ENCODE results near the gene LCLAT1. TPM values are rescaled to one million over a fixed set of nuclear protein-coding genes. Genes with fewer than 3 reads are reported as not detected.
"Not testable (repeated sequence)": the region's sequence is repeated elsewhere in the genome, so short reads cannot be mapped to it uniquely, and the experiment has no call there.

The LCLAT1 gene
- total and polyA plus RNA-seq, 4 donors = 2.4 to 14.6 (median 10.7) TPM

DNA sequence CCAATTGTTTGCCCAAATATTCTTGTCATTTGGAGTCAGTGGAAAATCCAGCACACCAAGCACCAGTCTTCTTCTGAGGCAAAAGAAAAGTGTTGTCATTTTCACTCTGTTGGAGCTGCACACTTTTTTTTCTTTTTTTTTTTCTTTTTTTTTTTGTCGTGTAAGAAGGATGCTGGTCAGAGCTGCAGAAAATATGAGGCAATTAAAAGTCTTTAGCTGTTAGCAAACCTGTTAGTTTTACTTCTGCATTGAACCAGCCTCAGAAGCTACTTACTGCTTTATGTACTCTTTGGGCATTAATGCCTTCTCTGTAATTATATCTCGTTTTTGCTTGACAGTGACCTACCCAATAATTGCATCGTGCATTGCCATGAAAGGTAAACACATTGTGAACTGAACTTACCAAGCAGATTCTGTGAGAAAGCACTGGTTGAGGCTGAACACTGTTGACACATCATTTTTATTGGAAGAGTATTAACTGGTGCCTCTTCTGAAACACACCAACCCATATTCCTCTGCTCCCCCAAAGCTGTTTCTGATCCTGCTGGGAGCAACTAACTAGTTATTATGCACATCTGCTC lies 194.8 kb downstream of the LCLAT1 start:
- DNase-seq (ENCODE audit: low spot score) = no peak
- Histone ChIP-seq H3K4me3 (ENCODE audit: low read depth in 1 of 3, low read length in 3 of 3) (no peak overlapping the region), H3K36me3 (ENCODE audit: control insufficient read depth in 4 of 4, insufficient read depth in 3 of 4, low read depth in 1 of 4, low read length in 3 of 4) (peaks cover 0 to 4% (median 0%) of the 10 kb centered on the region in 4 donors), H3K27me3 (ENCODE audit: control insufficient read depth in 4 of 4, insufficient read depth in 4 of 4, low read length in 3 of 4) (no peaks in the 10 kb centered on the region), H3K27ac (ENCODE audit: low read depth in 1 of 2, low read length in 2 of 2) (no peak overlapping the region), H3K9ac (ENCODE audit: low read depth in 1 of 2, low read length in 2 of 2) (no peak overlapping the region), H3K4me1 (ENCODE audit: control insufficient read depth in 4 of 4, insufficient read depth in 4 of 4, low read length in 3 of 4) (no peaks in the 10 kb centered on the region), H3K9me3 (ENCODE audit: control insufficient read depth in 4 of 4, low read length in 3 of 4) (no peaks in the 10 kb centered on the region)
- TF ChIP-seq, protein P1, sequence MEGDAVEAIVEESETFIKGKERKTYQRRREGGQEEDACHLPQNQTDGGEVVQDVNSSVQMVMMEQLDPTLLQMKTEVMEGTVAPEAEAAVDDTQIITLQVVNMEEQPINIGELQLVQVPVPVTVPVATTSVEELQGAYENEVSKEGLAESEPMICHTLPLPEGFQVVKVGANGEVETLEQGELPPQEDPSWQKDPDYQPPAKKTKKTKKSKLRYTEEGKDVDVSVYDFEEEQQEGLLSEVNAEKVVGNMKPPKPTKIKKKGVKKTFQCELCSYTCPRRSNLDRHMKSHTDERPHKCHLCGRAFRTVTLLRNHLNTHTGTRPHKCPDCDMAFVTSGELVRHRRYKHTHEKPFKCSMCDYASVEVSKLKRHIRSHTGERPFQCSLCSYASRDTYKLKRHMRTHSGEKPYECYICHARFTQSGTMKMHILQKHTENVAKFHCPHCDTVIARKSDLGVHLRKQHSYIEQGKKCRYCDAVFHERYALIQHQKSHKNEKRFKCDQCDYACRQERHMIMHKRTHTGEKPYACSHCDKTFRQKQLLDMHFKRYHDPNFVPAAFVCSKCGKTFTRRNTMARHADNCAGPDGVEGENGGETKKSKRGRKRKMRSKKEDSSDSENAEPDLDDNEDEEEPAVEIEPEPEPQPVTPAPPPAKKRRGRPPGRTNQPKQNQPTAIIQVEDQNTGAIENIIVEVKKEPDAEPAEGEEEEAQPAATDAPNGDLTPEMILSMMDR (IDR thresholded peaks at IDR 0.05; ENCODE audit: low read depth, low read length, missing input control) = no peak
- TF ChIP-seq TAF1 (conservative IDR thresholded peaks at IDR 0.05) (no peak), GABPA (IDR thresholded peaks at IDR 0.05 in 1 of 2, conservative IDR thresholded peaks at IDR 0.05 in 1 of 2) (no peak), YY1 (IDR thresholded peaks at IDR 0.05) (no peak), SP1 (IDR thresholded peaks at IDR 0.05) (no peak), RXRA (IDR thresholded peaks at IDR 0.05) (no peak), HNF4G (IDR thresholded peaks at IDR 0.05) (no peak), RAD21 (IDR thresholded peaks at IDR 0.05) (no peak)
- TF ChIP-seq, protein P2, sequence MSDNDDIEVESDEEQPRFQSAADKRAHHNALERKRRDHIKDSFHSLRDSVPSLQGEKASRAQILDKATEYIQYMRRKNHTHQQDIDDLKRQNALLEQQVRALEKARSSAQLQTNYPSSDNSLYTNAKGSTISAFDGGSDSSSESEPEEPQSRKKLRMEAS (IDR thresholded peaks at IDR 0.05) = no peak
- 65% methylated on average over 3 of the region's 3 CpGs for WGBS

DNA sequence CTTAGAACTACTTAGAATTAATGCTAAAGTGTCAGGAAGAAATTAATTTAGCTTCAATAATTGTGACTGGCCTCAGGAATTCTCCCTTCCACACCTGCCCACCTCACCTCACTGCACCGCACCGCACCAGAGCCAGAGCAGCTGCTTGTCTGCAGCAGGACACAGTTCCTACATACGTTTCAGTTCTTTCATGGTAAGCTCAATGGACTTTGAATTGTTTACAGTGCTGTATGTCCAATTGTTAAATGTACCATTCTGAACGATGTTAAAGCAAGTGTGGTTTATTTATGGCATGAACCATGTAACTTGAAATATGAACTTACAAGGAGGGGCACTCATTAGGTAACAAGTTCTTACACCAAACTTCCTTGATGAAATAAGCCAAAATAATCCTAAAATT lies 196.0 kb downstream of the LCLAT1 start:
- not testable (repeated sequence) for H3K9ac ChIP-seq (ENCODE audit: low read depth in 1 of 2, low read length in 2 of 2); H3K4me1 ChIP-seq (ENCODE audit: control insufficient read depth in 4 of 4, insufficient read depth in 4 of 4, low read length in 3 of 4); DNase-seq (ENCODE audit: low spot score); H3K4me3 ChIP-seq (ENCODE audit: low read depth in 1 of 3, low read length in 3 of 3); H3K27ac ChIP-seq (ENCODE audit: low read depth in 1 of 2, low read length in 2 of 2); H3K36me3 ChIP-seq (ENCODE audit: control insufficient read depth in 4 of 4, insufficient read depth in 3 of 4, low read depth in 1 of 4, low read length in 3 of 4); H3K9me3 ChIP-seq (ENCODE audit: control insufficient read depth in 4 of 4, low read length in 3 of 4); H3K27me3 ChIP-seq (ENCODE audit: control insufficient read depth in 4 of 4, insufficient read depth in 4 of 4, low read length in 3 of 4)
- WGBS = 64% methylated on average over 3 of the region's 4 CpGs

DNA sequence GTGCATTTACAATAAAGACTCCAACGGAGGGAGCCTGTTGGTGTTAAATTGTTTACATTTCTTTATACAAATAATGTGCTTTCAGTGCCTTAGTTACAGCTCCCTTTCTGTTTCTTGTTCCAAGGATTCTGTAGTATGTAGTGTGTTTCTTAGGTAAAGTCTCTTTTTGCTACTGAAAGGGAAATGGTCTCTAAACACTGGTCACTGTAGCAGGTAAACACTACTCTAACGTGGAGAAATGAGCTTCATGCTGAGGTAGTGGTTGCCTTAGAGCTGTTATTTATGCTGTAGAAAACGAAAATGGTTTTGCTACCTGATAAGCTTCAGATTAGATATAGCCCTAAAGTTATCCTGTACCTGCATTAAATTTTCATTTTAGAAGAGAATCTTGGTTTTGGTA lies 196.6 kb downstream of the LCLAT1 start:
- DNase-seq (ENCODE audit: low spot score) = no peak
- TF ChIP-seq, protein P2 (IDR thresholded peaks at IDR 0.05) = no peak
- TF ChIP-seq, protein P3, sequence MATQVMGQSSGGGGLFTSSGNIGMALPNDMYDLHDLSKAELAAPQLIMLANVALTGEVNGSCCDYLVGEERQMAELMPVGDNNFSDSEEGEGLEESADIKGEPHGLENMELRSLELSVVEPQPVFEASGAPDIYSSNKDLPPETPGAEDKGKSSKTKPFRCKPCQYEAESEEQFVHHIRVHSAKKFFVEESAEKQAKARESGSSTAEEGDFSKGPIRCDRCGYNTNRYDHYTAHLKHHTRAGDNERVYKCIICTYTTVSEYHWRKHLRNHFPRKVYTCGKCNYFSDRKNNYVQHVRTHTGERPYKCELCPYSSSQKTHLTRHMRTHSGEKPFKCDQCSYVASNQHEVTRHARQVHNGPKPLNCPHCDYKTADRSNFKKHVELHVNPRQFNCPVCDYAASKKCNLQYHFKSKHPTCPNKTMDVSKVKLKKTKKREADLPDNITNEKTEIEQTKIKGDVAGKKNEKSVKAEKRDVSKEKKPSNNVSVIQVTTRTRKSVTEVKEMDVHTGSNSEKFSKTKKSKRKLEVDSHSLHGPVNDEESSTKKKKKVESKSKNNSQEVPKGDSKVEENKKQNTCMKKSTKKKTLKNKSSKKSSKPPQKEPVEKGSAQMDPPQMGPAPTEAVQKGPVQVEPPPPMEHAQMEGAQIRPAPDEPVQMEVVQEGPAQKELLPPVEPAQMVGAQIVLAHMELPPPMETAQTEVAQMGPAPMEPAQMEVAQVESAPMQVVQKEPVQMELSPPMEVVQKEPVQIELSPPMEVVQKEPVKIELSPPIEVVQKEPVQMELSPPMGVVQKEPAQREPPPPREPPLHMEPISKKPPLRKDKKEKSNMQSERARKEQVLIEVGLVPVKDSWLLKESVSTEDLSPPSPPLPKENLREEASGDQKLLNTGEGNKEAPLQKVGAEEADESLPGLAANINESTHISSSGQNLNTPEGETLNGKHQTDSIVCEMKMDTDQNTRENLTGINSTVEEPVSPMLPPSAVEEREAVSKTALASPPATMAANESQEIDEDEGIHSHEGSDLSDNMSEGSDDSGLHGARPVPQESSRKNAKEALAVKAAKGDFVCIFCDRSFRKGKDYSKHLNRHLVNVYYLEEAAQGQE (IDR thresholded peaks at IDR 0.05) = no peak
- TF ChIP-seq FOXA2 (IDR thresholded peaks at IDR 0.05) = no peak
- TF ChIP-seq RAD21 (IDR thresholded peaks at IDR 0.05) = no peak
- TF ChIP-seq GABPA (IDR thresholded peaks at IDR 0.05 in 1 of 2, conservative IDR thresholded peaks at IDR 0.05 in 1 of 2) = no peak
- TF ChIP-seq, protein P4, sequence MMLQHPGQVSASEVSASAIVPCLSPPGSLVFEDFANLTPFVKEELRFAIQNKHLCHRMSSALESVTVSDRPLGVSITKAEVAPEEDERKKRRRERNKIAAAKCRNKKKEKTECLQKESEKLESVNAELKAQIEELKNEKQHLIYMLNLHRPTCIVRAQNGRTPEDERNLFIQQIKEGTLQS (IDR thresholded peaks at IDR 0.05) = no peak
- TF ChIP-seq HNF4G (IDR thresholded peaks at IDR 0.05) = no peak
- no peak for TF ChIP-seq JUND (IDR thresholded peaks at IDR 0.05)
- no peak for TF ChIP-seq TAF1 (conservative IDR thresholded peaks at IDR 0.05)
- TF ChIP-seq EGR1 (IDR thresholded peaks at IDR 0.05; ENCODE audit: low read depth in 2 of 2) = no peak
- H3K4me3 ChIP-seq (ENCODE audit: low read depth in 1 of 3, low read length in 3 of 3) = no peak overlapping the region
- H3K27me3 ChIP-seq (ENCODE audit: control insufficient read depth in 4 of 4, insufficient read depth in 4 of 4, low read length in 3 of 4) = no peaks in the 10 kb centered on the region
- no peaks in the 10 kb centered on the region for H3K4me1 ChIP-seq (ENCODE audit: control insufficient read depth in 4 of 4, insufficient read depth in 4 of 4, low read length in 3 of 4)
- H3K9me3 ChIP-seq (ENCODE audit: control insufficient read depth in 4 of 4, low read length in 3 of 4) = no peaks in the 10 kb centered on the region
- WGBS = 68% methylated on average over 3 of the region's 3 CpGs
- peaks cover 0 to 4% (median 0%) of the 10 kb centered on the region in 4 donors for H3K36me3 ChIP-seq (ENCODE audit: control insufficient read depth in 4 of 4, insufficient read depth in 3 of 4, low read depth in 1 of 4, low read length in 3 of 4)
- H3K27ac ChIP-seq (ENCODE audit: low read depth in 1 of 2, low read length in 2 of 2) = no peak overlapping the region
- no peak overlapping the region for H3K9ac ChIP-seq (ENCODE audit: low read depth in 1 of 2, low read length in 2 of 2)
